ENCODE data around the gene PTMS.

The PTMS gene, protein sequence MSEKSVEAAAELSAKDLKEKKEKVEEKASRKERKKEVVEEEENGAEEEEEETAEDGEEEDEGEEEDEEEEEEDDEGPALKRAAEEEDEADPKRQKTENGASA

GRCh38 chr12:6765634-6766581 is at the start of gene PTMS:
TSS of gene PTMS (plus strand) at chr12:6766363. CDS start at chr12:6766706, 343 bp downstream.
- TF ChIP-seq CTCF (IDR thresholded peaks at IDR 0.05; ENCODE audit: low read depth, low read length, missing control alignments) = no peak
- H3K4me3 ChIP-seq (ENCODE audit: low read depth, low read length) = peak within 1 kb of the TSS; percentile 66
- DNase-seq (ENCODE audit: low read depth) = no peak

GRCh38 chr12:6716874-6717437 is 49.2 kb upstream of the PTMS start:
- TF ChIP-seq CTCF (IDR thresholded peaks at IDR 0.05; ENCODE audit: low read depth, low read length, missing control alignments) = no peak
- no peak for DNase-seq (ENCODE audit: low read depth)
- no peak overlapping the region for H3K4me3 ChIP-seq (ENCODE audit: low read depth, low read length)

DNA sequence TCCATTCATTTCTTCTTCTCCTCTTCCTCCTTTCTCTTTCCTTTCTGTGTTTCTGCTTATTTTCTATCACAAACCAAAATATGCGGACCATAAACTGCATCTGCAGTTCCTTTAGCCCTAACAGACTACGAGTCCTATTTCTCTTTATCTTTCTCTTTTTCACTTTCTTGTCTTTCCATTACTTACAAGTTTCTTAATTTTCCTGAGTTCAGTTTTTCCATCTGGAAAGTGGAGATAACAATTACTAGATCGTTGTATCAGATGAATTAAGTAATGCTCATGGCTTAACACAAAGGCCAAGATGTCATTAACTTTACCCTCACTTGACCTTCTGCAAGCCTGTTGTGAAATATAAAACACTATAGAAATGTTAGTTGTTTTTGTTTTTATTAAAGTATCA is 43.3 kb upstream of the PTMS start:
- TF ChIP-seq CTCF (IDR thresholded peaks at IDR 0.05; ENCODE audit: low read depth, low read length, missing control alignments) = no peak
- H3K4me3 ChIP-seq (ENCODE audit: low read depth, low read length) = peak overlapping the region; percentile 54; the same call in 1 of the 2 replicates
- DNase-seq (ENCODE audit: low read depth) = no peak

DNA sequence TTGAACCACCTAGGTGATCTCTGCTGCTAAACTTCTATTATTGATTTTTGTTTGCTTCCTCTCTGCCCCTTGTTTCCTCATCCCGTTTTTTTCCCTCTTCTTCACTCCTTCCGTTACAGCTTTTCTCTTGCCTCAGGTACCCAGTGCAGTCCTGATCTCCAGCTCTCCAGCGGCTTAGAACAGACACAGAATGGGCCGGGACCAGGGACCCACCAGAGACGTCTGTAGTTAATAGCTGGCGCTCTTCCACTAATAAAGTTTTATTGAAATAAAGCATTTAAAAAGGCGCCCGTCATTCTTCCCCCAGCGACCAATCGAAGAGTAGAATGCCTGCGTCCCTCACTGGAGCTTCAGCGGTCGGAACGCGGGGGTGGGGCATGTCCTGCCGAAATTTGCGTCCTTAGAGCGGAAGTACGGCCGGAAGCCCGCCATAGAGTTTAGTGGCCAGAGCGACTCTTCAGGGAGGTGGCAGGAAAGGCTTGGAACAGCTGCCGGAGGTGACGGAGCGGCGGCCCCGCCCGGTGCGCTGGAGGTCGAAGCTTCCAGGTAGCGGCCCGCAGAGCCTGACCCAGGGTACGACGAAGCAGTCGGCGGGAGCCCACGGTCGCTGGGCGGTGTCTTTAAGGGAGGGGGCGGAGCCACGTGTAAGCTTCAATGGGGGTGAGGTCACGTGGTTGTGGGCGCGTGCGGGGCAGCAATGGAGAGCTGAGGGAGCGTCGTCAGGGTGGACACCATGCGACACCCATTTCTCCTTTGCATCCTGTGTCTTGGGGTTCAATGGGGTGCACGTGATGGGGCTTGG is 42.4 kb upstream of the PTMS start, which contains the start of gene COPS7A:
Gene COPS7A, plus strand, starts transcription at position 440 of the 802 bp plus-strand sequence. CDS start 611 bp downstream, outside the sequence.
- H3K4me3 ChIP-seq (ENCODE audit: low read depth, low read length) = peak within 1 kb of the TSS; percentile 54
- TF ChIP-seq CTCF (IDR thresholded peaks at IDR 0.05; ENCODE audit: low read depth, low read length, missing control alignments) = no peak
- peak; percentile 99 for DNase-seq (ENCODE audit: low read depth)

GRCh38 chr12:6724409-6724797 is 41.8 kb upstream of the PTMS start:
- peak overlapping the region; percentile 54 for H3K4me3 ChIP-seq (ENCODE audit: low read depth, low read length)
- TF ChIP-seq CTCF (IDR thresholded peaks at IDR 0.05; ENCODE audit: low read depth, low read length, missing control alignments) = no peak
- peak; percentile 34 for DNase-seq (ENCODE audit: low read depth)

GRCh38 chr12:6725350-6725749 is 40.8 kb upstream of the PTMS start:
- H3K4me3 ChIP-seq (ENCODE audit: low read depth, low read length) = no peak overlapping the region; the same call in 1 of the 2 replicates
- no peak for DNase-seq (ENCODE audit: low read depth)
- no peak for TF ChIP-seq CTCF (IDR thresholded peaks at IDR 0.05; ENCODE audit: low read depth, low read length, missing control alignments)
